HG02571 (cell line): ENCODE data around the gene ANKZF1.

Experiments used
- ATAC-seq: cut with Tn5 transposase; IDR thresholded peaks from one replicate; pipeline ENCODE4 v1.9.1; 2021; ENCODE audit warnings: mild to moderate bottlenecking, moderate library complexity; ENCODE audit not compliant: unreplicated experiment

ANKZF1 gene

GRCh38 chr2:219225350-219225749, 4.3 kb upstream of the ANKZF1 start:
- ATAC-seq: no peak

DNA sequence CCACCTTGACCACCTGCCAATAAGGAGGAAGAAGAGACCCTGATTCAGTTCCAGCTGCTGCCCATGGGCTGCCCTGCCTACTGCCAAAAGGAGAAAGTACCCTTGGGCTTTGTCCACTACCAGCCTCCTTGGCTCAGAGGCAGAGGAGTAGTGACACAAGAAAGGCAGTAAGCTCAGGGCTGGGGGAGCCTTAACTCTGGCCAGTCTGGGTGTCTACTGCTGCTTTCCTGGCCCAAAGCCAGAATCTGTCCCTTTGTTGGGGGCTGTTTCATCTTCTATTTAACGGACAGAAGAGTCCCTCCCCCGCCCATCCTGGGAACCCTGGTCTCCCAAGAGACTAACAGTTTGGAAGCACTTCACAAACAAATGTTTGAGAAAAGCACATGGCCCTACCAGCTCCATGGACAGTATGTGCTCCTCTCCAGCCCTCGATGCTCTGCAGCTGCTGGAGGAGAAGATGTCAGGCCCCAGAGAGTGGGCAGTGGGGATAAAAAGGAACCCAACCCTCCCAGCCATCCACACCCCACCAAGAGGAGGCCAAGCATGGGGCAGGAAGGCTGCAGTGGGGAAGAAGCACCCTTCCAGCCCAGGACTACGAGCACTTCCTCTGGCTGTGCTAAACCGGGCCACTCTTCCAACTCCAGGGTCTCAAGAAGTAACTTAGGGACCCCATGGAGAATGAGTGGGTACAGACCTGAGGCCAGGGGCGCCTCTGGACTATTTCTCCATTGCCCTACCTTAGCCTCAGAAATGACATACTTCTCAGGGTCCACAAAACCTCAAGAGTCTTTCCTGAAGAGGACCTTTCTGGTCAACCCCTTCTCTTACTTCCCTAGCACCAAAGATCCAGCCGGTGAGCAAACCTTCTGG, 1.3 kb upstream of the ANKZF1 start:
- ATAC-seq: no peak

DNA sequence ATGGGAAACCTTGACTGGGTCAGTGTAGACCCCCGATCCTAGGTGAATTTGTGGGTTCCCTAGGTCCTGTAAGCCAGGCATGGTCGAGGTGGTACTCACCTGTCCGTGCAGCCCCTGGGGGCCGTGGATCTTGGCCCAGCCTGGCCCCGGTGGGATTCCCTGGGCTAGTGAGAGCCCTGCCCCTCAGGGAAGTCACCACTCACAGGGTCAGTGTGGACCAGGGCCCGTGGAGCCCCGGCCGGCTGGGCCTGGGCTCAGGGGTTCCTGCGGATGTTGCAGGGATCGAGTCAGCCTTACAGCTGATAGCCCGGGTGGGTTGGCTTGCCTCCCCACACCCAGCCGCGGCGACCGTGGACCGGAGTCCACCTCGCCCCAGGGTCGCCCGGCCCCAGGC, 698 bp upstream of the ANKZF1 start:
- ATAC-seq: no peak

DNA sequence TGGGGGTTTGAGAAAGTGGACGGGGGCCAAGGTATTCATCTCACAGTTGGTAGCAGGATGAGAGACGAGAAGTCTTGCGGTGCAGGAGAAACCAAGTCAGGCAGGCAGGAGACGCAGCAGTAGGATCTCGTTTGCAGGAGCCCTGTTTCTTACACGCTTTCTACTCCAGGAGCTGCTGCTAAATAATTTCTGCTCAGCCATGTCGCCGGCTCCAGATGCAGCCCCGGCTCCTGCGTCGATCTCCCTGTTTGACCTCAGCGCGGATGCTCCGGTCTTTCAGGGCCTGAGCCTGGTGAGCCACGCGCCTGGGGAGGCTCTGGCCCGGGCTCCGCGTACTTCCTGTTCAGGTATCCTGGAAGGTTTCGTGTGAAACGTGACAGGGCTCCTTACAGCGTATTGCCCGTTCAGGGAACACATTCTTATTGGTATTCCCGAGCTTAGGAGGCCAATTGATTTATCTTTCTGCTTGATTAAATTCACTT, 494 bp downstream of the ANKZF1 start:
- ATAC-seq: no peak

DNA sequence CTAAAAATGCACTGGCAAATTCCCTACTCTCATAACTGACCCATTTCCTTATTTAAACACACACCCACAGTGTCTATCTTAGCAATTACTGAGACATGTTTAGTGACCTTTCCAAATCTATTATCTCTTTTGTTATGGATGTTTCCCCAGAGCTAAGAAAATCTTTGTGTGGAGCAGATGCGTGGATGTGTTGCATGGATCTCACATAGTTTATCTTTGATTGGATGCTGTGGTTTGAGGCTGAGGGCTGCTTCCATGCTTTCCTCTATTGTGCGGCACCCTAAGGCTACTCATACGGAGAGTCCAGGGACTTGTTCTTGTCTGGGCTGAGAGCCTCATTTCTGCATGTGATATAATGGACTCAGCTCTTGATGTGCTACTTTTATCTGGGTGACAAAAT, 4.7 kb downstream of the ANKZF1 start:
- ATAC-seq: no peak

DNA sequence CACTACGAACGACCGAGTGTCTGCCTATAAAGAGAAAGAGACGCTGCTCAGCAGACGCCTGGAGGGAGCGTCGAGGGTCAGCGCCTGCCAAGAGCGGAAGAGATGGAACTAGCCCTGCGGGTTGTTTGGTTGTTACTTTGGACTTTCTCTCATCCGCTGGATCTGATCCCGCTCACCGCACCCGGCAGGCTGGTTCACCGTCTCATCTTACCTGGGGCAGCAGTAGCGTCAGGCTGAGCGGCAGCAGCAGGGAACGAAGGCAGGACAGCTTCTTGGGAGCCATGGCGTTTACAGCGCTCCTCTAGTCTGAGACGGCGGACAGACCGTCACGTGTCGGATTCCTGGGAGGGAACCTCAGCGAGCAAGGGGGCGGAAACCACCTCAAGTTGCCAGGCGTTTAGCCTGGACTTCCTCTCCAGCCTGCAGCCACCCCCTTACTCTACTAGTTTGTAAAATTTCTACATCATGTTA, 13.7 kb downstream of the ANKZF1 start:
- no peak for ATAC-seq

GRCh38 chr2:219244789-219245147, 15.2 kb downstream of the ANKZF1 start:
- no peak for ATAC-seq

DNA sequence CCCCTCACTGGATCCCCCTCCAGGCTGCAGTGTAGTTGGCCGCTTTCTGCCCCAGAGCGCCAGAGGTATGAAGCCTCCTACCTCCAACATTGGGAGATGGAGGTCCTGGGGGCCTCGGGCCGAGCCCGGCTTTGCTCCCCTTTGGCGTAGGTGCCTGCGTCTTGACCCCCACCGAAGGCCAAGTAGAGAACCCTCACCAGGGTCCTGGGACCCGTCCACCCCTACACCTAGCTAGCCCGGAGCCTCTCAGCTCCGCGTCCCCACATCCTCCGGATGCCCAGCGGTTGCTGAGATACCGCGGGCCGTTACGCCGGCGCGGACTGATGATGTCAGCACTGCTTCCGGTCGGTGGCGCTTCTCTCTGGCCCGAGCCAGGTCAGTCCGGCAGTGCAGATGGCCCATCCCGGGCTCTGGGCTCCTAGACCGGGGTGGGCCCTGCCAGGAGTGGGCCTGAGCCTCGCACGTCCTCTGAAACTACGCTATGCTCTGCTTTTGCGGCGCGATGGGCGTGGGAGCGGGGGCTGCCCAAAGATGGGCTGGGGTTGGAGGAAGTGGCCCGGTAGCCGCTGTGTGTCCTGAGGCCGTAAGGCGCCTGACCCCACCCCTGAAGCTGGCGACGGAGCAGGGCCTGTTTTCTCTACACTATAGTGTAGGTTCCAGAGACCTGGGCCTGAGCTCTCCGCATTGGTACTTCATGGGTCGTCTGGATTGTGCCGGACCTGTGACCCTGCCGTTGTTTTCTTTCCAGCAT, 15.7 kb downstream of the ANKZF1 start, which contains the start of the genes GLB1L and STK16:
TSS of gene GLB1L (minus strand) at position 297 of the 751 bp plus-strand sequence. CDS start 1,871 bp downstream, outside the sequence.
TSS of gene STK16 (plus strand) at position 332 of the 751 bp plus-strand sequence. CDS start 521 bp downstream, outside the sequence.
- ATAC-seq: peak; percentile 68

GRCh38 chr2:219245899-219246230, 16.3 kb downstream of the ANKZF1 start:
- ATAC-seq: no peak

DNA sequence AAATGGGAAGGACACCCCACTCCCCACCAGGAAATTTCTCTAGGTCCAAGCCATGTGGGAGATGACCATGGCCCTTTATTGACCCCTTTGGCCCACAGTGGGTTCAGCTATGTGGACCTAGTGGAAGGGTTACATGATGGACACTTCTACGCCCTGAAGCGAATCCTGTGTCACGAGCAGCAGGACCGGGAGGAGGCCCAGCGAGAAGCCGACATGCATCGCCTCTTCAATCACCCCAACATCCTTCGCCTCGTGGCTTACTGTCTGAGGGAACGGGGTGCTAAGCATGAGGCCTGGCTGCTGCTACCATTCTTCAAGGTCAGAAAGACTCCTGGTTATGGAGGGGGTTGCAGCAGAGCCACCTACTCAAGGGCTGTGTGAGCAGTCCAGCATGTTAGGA, 17.0 kb downstream of the ANKZF1 start:
- no peak for ATAC-seq

- no peak for ATAC-seq
Observed at GRCh38 chr2:219247678-219248642, 18.4 kb downstream of the ANKZF1 start.

DNA sequence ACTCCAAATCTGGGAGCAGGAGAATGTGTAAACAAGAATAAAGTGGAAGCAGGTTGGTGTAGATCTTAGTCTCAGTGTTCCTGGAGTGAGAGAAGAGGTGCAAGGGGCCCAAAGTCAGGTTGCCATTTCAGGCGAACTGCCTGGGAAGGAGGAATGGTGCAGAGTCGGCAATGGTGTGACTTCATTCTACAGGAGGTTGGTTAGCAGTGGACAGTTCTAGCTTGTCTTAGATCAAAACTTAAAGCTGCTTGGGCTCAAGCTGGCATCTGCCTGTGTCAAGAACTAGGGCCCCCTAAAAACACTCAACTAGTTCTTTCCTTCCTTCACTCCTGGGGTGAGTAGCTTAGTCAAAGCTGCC, 19.2 kb downstream of the ANKZF1 start:
- no peak for ATAC-seq

- no peak for ATAC-seq
Observed at GRCh38 chr2:219249203-219249980, 19.8 kb downstream of the ANKZF1 start.

- no peak for ATAC-seq
Observed at GRCh38 chr2:219250049-219250781, 20.6 kb downstream of the ANKZF1 start.

DNA sequence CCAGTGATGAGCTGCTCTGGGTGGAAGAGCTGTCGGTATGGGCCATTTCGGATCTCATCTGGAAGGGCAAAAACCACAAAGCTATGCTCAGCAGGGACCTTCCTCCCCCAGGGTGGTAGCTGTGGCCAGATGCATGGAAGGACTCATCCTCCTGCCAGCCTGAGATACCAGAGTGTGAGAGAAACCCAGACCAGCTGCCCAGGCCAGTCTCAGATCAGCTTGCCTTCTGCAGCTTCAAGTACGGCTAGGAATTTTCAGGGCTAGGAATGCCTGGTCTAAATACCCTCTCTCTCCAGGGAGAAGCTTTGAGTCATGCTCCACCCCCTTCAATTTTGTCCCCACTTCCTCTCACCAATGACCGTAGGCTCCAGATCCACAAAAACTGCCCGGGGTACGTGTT, 22.1 kb downstream of the ANKZF1 start:
- ATAC-seq: no peak

DNA sequence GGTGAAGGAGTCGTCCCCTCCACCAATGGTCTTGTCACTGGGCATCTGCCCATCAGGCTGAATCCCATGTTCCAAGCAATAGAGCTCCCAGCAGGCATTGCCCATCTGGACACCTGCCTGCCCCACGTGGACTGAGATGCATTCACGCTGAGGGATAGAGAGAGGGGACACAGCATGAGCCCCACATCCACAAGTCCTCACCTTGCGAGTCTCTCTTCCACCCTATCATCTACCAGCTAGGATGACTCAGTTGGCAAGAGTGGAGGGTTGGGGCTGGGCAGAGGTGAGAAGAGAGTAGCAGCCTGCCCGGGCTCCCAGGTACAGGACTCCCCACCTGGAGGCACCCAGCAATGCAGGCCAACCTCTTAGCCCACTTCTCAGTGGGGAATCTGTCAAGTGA, 22.5 kb downstream of the ANKZF1 start:
- ATAC-seq: no peak

DNA sequence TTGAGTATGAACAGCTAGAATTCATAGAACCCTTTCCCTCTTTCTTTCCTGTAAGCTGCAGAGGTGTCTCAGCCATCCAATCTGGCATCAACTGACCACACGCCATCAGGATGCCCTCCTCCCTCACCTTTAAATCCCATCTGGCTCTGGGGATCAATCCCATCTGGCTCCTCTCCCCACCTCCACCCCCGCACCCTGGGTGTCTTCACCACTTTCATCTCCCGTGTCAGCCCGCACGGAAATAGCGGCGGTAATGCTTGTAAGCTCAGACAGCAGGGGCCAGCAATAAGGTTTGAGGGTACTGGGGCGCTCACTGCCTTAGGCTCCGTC, 22.9 kb downstream of the ANKZF1 start:
- ATAC-seq: no peak

DNA sequence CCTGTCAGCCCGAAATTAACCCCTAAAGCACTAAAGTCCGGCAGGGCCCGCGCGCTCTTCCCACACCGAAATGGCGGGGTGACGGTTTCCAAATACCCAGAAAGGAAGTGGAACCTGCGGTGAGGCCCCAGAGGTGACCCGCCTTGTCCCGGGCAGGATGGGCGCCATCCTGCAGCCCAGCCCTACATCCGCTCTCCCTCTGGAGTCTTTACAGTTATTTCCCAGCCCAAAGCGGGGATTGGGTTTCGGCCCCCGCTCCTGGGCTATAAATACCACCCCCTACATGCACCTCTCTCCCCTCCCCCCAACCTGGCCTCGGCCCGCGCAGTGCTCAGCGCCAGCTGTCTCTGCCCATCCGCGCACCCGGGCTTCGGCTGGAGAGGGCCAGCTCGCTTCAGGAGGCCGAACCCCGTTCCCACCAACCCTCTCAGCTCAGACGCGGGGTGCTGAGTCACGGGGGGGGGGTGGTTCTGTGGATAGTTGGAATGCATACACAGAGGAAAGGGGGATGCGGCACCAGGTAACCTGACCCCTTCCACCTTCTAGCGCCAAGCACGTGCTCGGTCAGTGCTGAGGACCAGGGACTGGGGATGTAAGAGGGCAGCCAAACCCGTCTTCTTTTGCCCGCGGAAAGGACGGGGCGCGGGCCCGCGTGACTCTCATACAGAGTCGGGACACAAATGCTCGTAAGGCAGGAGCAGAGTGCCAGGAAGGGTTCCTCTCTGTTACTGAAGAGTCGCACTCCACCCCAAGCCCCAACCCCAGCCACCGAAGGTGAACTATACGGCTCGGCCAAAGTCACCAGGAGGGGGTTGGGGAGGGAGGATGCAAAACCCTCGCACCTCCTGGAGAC, 23.5 kb downstream of the ANKZF1 start, which contains the start of gene TUBA4B:
TSS of gene TUBA4B (plus strand) at position 344 of the 853 bp plus-strand sequence. CDS start at position 509, 165 bp downstream.
- peak; percentile 20 for ATAC-seq
